Ascending aorta (tissue), 2 donors: Measurements from ENCODE around the gene ZNF771. TPM values are rescaled to one million over a fixed set of nuclear protein-coding genes. Genes with fewer than 3 reads are reported as not detected.
"Not testable (repeated sequence)": the region's sequence is repeated elsewhere in the genome, so short reads cannot be mapped to it uniquely, and the experiment has no call there.

Source experiments
- DNase-seq, 2 donors: peaks; one replicate each; pipeline ENCODE4 v3.0.0-alpha.2; 2019; ENCODE audit warnings: low spot score in 2 of 2
- H3K27ac ChIP-seq, 2 donors: fragments of 200-600 bp; sonication (generic); one replicate each; pipeline ENCODE4 v1.5.1; 2016 to 2017; ENCODE audit warnings: mild to moderate bottlenecking in 1 of 2
- H3K27me3 ChIP-seq: fragments of 200-600 bp; sonication (generic); one replicate; pipeline ENCODE4 v1.5.1; 2017
- H3K36me3 ChIP-seq, 2 donors: fragments of 200-600 bp; sonication (generic); one replicate each; pipeline ENCODE4 v1.5.1; 2016
- H3K4me1 ChIP-seq, 2 donors: fragments of 200-600 bp; sonication (generic); one replicate each; pipeline ENCODE4 v1.5.1; 2016 to 2017; ENCODE audit warnings: mild to moderate bottlenecking in 1 of 2
- H3K4me3 ChIP-seq, 2 donors: fragments of 200-600 bp; sonication (generic); one replicate each; pipeline ENCODE4 v1.5.1; 2016 to 2017; ENCODE audit warnings: mild to moderate bottlenecking in 1 of 2
- H3K9me3 ChIP-seq, 2 donors: fragments of 200-600 bp; sonication (generic); one replicate each; pipeline ENCODE4 v1.5.1; 2016
- CTCF ChIP-seq, 3 experiments: fragments of 200-600 bp in 2 of 3; fragments of 450-650 bp in 1 of 3; sonication (generic) in 2 of 3; IDR thresholded peaks; one replicate each; pipeline ENCODE4 v1.5.1; 2016 to 2019; ENCODE audit warnings: antibody characterized with exemption in 3 of 3, mild to moderate bottlenecking in 1 of 3, moderate library complexity in 1 of 3
- intact Hi-C: fragments of 100-400 bp; cut with DNase I; formaldehyde crosslinking; loops from one replicate; pipeline ENCODE4 v1.15.1; 2023
- total RNA-seq: library from RNA; depleted of rRNA; stranded (reverse); fragments of >200 nt; gene quantifications from one replicate; pipeline ENCODE4 v1.1.0, GENCODE V29; 2016

The ZNF771 gene
- total RNA-seq, 1 donor from 2014 or later: 49.6 TPM

GRCh38 chr16:30394592-30395154 lies 12.7 kb upstream of the ZNF771 start:
- Histone ChIP-seq H3K27me3 (no peaks in the 10 kb centered on the region), H3K4me3 (peak overlapping the region; percentile 92 to 98), H3K9me3 (no peaks in the 10 kb centered on the region), H3K36me3 (peaks cover 10 to 14% of the 10 kb centered on the region in 2 donors), H3K27ac (peak overlapping the region; percentile 81 to 85), H3K4me1 (peaks cover 9 to 14% of the 10 kb centered on the region in 2 donors)
- intact Hi-C loops: loop anchor here (1.0 to 2.0 kb wide), 4 partner anchors 13 to 50 kb away; partner anchors contain the start of genes CD2BP2, SEPHS2 and ZNF771
- DNase-seq: no peak
- TF ChIP-seq CTCF (IDR thresholded peaks at IDR 0.05): no peak

- peak in 1 of 3 experiments; percentile 68 for TF ChIP-seq CTCF (IDR thresholded peaks at IDR 0.05)
- Histone ChIP-seq H3K9me3 (no peaks in the 10 kb centered on the region), H3K36me3 (peaks cover 10 to 14% of the 10 kb centered on the region in 2 donors), H3K27ac (peak within 1 kb of the TSS; percentile 81 to 85), H3K4me1 (peaks cover 11 to 15% of the 10 kb centered on the region in 2 donors), H3K4me3 (peak within 1 kb of the TSS; percentile 92 to 98), H3K27me3 (no peaks in the 10 kb centered on the region)
- intact Hi-C loops: loop anchor here (1.0 to 2.0 kb wide), 4 partner anchors 12 to 49 kb away; partner anchors contain the start of genes CD2BP2, SEPHS2 and ZNF771
- DNase-seq: peak in 1 of 2 donors; percentile 89
These were observed 12.0 kb upstream of the ZNF771 start, which contains the start of gene ZNF48 for GRCh38 chr16:30395155-30395991. Gene ZNF48 (plus strand): TSS chr16:30395420. CDS start chr16:30395795, 375 bp downstream.

GRCh38 chr16:30395992-30396585 lies 11.3 kb upstream of the ZNF771 start:
- peak overlapping the region; percentile 92 to 98 for H3K4me3 ChIP-seq
- intact Hi-C loops: loop anchor here (1.0 to 2.0 kb wide), 4 partner anchors 11 to 49 kb away; partner anchors contain the start of genes CD2BP2, SEPHS2 and ZNF771
- peaks cover 11 to 15% of the 10 kb centered on the region in 2 donors for H3K4me1 ChIP-seq
- H3K27me3 ChIP-seq: no peaks in the 10 kb centered on the region
- TF ChIP-seq CTCF (IDR thresholded peaks at IDR 0.05): no peak
- H3K9me3 ChIP-seq: no peaks in the 10 kb centered on the region
- H3K27ac ChIP-seq: peak overlapping the region; percentile 81 to 85
- peaks cover 10 to 14% of the 10 kb centered on the region in 2 donors for H3K36me3 ChIP-seq
- DNase-seq: no peak

GRCh38 chr16:30396627-30397026 lies 10.8 kb upstream of the ZNF771 start:
- H3K9me3 ChIP-seq, DNase-seq, H3K27ac ChIP-seq, H3K27me3 ChIP-seq, intact Hi-C loops: not testable (repeated sequence)
- Histone ChIP-seq H3K36me3 (peaks cover 10 to 14% of the 10 kb centered on the region in 2 donors), H3K4me3 (peak overlapping the region in 1 of 2 donors; percentile 98), H3K4me1 (peaks cover 11 to 15% of the 10 kb centered on the region in 2 donors)

- intact Hi-C loops: no loop called here
- H3K4me1 ChIP-seq: peaks cover 11 to 15% of the 10 kb centered on the region in 2 donors
- no peak overlapping the region for H3K27ac ChIP-seq
- DNase-seq: no peak
- H3K4me3 ChIP-seq: peak overlapping the region in 1 of 2 donors; percentile 98
- H3K27me3 ChIP-seq: no peaks in the 10 kb centered on the region
- H3K9me3 ChIP-seq: no peaks in the 10 kb centered on the region
- no peak for TF ChIP-seq CTCF (IDR thresholded peaks at IDR 0.05)
- peaks cover 10 to 14% of the 10 kb centered on the region in 2 donors for H3K36me3 ChIP-seq
These were observed 10.3 kb upstream of the ZNF771 start for GRCh38 chr16:30397056-30397455.
